Measurements from ENCODE around the gene HTT.

HTT gene

DNA sequence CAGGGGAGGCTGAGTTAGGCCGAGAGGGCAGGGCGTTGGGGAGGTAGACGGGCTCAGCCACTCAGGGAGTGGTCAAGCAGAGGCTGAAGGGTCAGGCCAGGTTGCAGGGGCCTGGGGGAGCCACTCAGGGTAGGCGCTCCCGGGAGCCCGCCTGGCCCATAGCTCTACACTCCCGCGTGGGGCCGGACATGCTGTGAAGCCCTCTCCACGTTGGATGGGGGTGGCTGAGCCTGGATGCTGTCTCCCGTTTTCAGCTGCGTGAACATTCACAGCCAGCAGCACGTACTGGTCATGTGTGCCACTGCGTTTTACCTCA lies 160.5 kb downstream of the HTT start:
- TF ChIP-seq, protein P1, sequence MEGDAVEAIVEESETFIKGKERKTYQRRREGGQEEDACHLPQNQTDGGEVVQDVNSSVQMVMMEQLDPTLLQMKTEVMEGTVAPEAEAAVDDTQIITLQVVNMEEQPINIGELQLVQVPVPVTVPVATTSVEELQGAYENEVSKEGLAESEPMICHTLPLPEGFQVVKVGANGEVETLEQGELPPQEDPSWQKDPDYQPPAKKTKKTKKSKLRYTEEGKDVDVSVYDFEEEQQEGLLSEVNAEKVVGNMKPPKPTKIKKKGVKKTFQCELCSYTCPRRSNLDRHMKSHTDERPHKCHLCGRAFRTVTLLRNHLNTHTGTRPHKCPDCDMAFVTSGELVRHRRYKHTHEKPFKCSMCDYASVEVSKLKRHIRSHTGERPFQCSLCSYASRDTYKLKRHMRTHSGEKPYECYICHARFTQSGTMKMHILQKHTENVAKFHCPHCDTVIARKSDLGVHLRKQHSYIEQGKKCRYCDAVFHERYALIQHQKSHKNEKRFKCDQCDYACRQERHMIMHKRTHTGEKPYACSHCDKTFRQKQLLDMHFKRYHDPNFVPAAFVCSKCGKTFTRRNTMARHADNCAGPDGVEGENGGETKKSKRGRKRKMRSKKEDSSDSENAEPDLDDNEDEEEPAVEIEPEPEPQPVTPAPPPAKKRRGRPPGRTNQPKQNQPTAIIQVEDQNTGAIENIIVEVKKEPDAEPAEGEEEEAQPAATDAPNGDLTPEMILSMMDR (IDR thresholded peaks at IDR 0.05), result no peak

- TF ChIP-seq, protein P1 (IDR thresholded peaks at IDR 0.05), result no peak
Measured at GRCh38 chr4:3235581-3235980, 161.1 kb downstream of the HTT start.

- TF ChIP-seq, protein P1 (IDR thresholded peaks at IDR 0.05), result no peak
Measured at GRCh38 chr4:3236326-3236878, 161.9 kb downstream of the HTT start.

DNA sequence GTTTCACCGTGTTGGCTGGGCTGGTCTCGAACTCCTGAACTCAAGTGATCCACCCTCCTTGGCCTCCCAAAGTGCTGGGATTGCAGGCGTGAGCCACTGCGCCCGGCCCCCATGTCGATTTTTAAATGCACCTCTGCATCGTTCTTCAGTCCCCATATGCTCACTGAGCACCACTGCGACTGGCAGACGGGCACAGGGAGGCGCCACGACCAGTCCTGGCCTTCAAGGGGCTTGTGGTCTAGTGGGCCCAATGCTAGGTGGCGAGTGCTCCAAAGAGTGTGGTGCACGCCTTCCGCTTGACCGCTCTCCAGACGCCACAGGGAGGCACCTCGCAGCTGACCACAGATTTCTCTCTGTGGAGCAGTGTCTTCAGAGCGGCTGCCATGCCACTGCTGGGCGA lies 162.8 kb downstream of the HTT start:
- TF ChIP-seq, protein P1 (IDR thresholded peaks at IDR 0.05), result no peak

- TF ChIP-seq, protein P1 (IDR thresholded peaks at IDR 0.05), result no peak
Measured at GRCh38 chr4:3237712-3238560, 163.5 kb downstream of the HTT start.

DNA sequence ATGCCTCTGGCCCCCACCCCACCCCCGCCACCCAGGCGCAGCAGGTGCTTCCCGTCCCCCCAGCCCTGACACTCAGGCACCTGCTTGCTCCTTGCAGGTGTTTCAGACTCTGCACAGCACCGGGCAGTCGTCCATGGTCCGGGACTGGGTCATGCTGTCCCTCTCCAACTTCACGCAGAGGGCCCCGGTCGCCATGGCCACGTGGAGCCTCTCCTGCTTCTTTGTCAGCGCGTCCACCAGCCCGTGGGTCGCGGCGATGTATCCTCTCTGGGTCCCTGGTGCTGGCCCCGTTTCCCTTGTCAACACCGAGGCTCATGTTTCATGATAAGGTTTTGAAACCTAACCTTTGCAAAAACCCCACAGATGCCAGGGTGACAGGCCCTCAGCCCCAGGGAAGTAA lies 164.2 kb downstream of the HTT start:
- TF ChIP-seq, protein P1 (IDR thresholded peaks at IDR 0.05), result no peak

DNA sequence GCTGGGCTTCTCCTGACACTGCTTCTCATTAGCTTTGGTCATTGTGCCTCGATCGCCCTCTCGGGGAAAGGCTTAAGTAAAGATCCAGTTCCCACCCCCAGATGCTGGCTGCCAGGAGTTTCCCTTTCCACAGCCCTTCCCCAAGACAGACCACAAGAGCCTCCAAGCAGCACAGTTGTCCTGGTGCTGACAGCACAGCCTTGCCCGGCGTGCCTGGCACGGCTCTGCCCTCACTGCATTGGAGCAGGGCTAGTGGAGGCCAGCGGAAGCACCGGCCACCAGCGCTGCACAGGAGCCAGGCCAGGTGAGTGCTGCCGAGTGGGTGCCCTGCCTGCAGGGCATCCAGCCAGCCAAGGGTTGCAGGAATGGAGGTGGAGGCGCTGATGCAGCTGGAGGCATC lies 164.8 kb downstream of the HTT start:
- TF ChIP-seq, protein P1 (IDR thresholded peaks at IDR 0.05), result no peak

Measured in LNCAP (cell line).